HCT116 (cell line): ENCODE data around the gene ESR1. TPM values are rescaled to one million over a fixed set of nuclear protein-coding genes. Genes with fewer than 3 reads are reported as not detected.

Source experiments
- ATAC-seq: fragments of 200-7000 bp; cut with Tn5 transposase; 2 replicates; pipeline ENCODE4 v1.9.1; 2020; ENCODE audit warnings: mild to moderate bottlenecking, moderate library complexity
- BruUV-seq: library from RNA; stranded (reverse); fragments of 400-500 nt; replicated peaks from 2 replicates; lab custom pipeline; 2021; lab: Mats Ljungman, UMichigan
- CTCF ChIA-PET: fragments of 300-600 bp; sonication (Branson Sonifier 250); formaldehyde crosslinking; loops from one replicate; lab custom pipeline; 2021; ENCODE audit warnings: antibody characterized with exemption; lab: Charles Lee
- POLR2A ChIA-PET: fragments of 300-600, 350-600 bp; sonication (Branson Sonifier 250); formaldehyde crosslinking; loops from one replicate; lab custom pipeline; 2021; ENCODE audit warnings: antibody characterized with exemption; lab: Charles Lee
- RAD21 ChIA-PET, 2 experiments: fragments of 300-600 bp; sonication (Branson Sonifier 250); formaldehyde crosslinking; loops; one replicate each; lab custom pipeline; 2023; ENCODE audit warnings: low total read pairs in 2 of 2; ENCODE audit not compliant: uncharacterized antibody in 2 of 2, unreplicated experiment in 2 of 2, low non-redundant PET in 1 of 2; lab: Charles Lee
- DNase-seq: peaks from one replicate; pipeline ENCODE4 v3.0.0-alpha.2; 2010; ENCODE audit warnings: low read depth, low spot score
- H2AFZ ChIP-seq: fragments of 200-600 bp; shearing (Covaris generic), sonication (generic); 2 replicates; pipeline ENCODE4 v1.6.1; 2017; ENCODE audit warnings: low read depth, mixed run types, mixed read lengths, antibody characterized with exemption, low read length; ENCODE audit not compliant: poor library complexity, severe bottlenecking
- H3K27ac ChIP-seq: 2 replicates; pipeline ENCODE4 v1.5.1; 2012; ENCODE audit warnings: low read depth, low read length
- H3K27me3 ChIP-seq: fragments of 200-600 bp; sonication (generic); 2 replicates; pipeline ENCODE4 v1.6.1; 2016; ENCODE audit warnings: mixed run types, low read length, mixed read lengths; ENCODE audit not compliant: insufficient read depth
- H3K36me3 ChIP-seq, 2 experiments: fragments of 200-500 bp in 1 of 2; fragments of 200-600 bp in 1 of 2; sonication (Bioruptor generic) in 1 of 2; sonication (generic) in 1 of 2; 2 replicates each; pipeline versions ENCODE4 v1.5.1 to v1.6.1; 2014 to 2016; ENCODE audit warnings: low read length in 2 of 2, inconsistent platforms in 1 of 2, mixed read lengths in 1 of 2, mixed run types in 1 of 2; ENCODE audit not compliant: insufficient read depth in 2 of 2, control insufficient read depth in 1 of 2
- H3K4me1 ChIP-seq, 2 experiments: fragments of 200-600 bp in 1 of 2; sonication (generic) in 1 of 2; 2 replicates each; pipeline versions ENCODE4 v1.5.1 to v1.6.1; 2012 to 2017; ENCODE audit warnings: low read length in 2 of 2, inconsistent platforms in 1 of 2, mild to moderate bottlenecking in 1 of 2, mixed read lengths in 1 of 2, mixed run types in 1 of 2, moderate library complexity in 1 of 2; ENCODE audit not compliant: insufficient read depth in 2 of 2, control insufficient read depth in 1 of 2
- H3K4me2 ChIP-seq: fragments of 200-600 bp; sonication (generic); 2 replicates; pipeline ENCODE4 v1.6.1; 2017; ENCODE audit warnings: mixed run types, low read length, mixed read lengths
- H3K4me3 ChIP-seq, 2 experiments: fragments of 200-600 bp in 1 of 2; sonication (generic) in 1 of 2; replicated peaks in 1 of 2; 2 replicates each; pipeline ENCODE4 v1.5.1; 2011 to 2016; ENCODE audit warnings: low read length in 2 of 2, control low read depth in 1 of 2, low read depth in 1 of 2, mild to moderate bottlenecking in 1 of 2, mixed read lengths in 1 of 2, mixed run types in 1 of 2
- H3K79me2 ChIP-seq: fragments of 200-600 bp; sonication (generic); 2 replicates; pipeline ENCODE4 v1.6.1; 2017; ENCODE audit warnings: mild to moderate bottlenecking, mixed run types, low read length, moderate library complexity, mixed read lengths; ENCODE audit not compliant: insufficient read depth
- H3K9ac ChIP-seq: fragments of 200-600 bp; sonication (generic); 2 replicates; pipeline ENCODE4 v1.6.1; 2016; ENCODE audit warnings: low read length, mixed read lengths
- H3K9me2 ChIP-seq: fragments of 200-600 bp; sonication (generic), shearing (Covaris generic); 2 replicates; pipeline ENCODE4 v1.6.1; 2017; ENCODE audit warnings: mixed run types, mild to moderate bottlenecking, moderate library complexity; ENCODE audit not compliant: insufficient read depth
- H3K9me3 ChIP-seq, 2 experiments: fragments of 200-500 bp in 1 of 2; fragments of 200-600 bp in 1 of 2; sonication (Bioruptor generic) in 1 of 2; sonication (generic) in 1 of 2; 2 replicates each; pipeline ENCODE4 v1.6.1; 2014 to 2017; ENCODE audit warnings: low read length in 2 of 2, mixed read lengths in 2 of 2, inconsistent platforms in 1 of 2, low read depth in 1 of 2, mild to moderate bottlenecking in 1 of 2, mixed run types in 1 of 2, moderate library complexity in 1 of 2; ENCODE audit not compliant: control insufficient read depth in 1 of 2, insufficient read depth in 1 of 2
- H4K20me1 ChIP-seq: fragments of 200-600 bp; sonication (generic), shearing (Covaris generic); 2 replicates; pipeline ENCODE4 v1.6.1; 2017; ENCODE audit warnings: mixed run types, mild to moderate bottlenecking, moderate library complexity; ENCODE audit not compliant: insufficient read depth
- CBX3 ChIP-seq: IDR thresholded peaks from 2 replicates; pipeline ENCODE4 v1.6.1; 2012; ENCODE audit warnings: low read depth
- CEBPB ChIP-seq: IDR thresholded peaks from 2 replicates; pipeline ENCODE4 v1.6.1; 2012; ENCODE audit warnings: low read depth
- ELF1 ChIP-seq: IDR thresholded peaks from 2 replicates; pipeline ENCODE4 v1.6.1; 2012; ENCODE audit warnings: low read depth, borderline replicate concordance
- EZH2 ChIP-seq: fragments of 200-600 bp; sonication (generic); IDR thresholded peaks from 2 replicates; pipeline ENCODE4 v1.6.1; 2017; ENCODE audit warnings: antibody characterized with exemption, mixed run types
- EZH2phosphoT487 ChIP-seq: fragments of 200-600 bp; IDR thresholded peaks from 2 replicates; pipeline ENCODE4 v1.6.1; 2018; ENCODE audit warnings: antibody characterized with exemption, borderline replicate concordance
- FOSL1 ChIP-seq: IDR thresholded peaks from 2 replicates; pipeline ENCODE4 v1.6.1; 2012; ENCODE audit warnings: low read depth
- POLR2A ChIP-seq: IDR thresholded peaks from 2 replicates; pipeline ENCODE4 v1.7.0; 2011; ENCODE audit warnings: borderline replicate concordance; ENCODE audit not compliant: insufficient read depth, insufficient read length; ENCODE audit errors: extremely low read depth
- POLR2AphosphoS5 ChIP-seq: IDR thresholded peaks from 2 replicates; pipeline ENCODE4 v1.6.1; 2011; ENCODE audit warnings: mild to moderate bottlenecking, low read depth, low read length, moderate library complexity
- RAD21 ChIP-seq: IDR thresholded peaks from 2 replicates; pipeline ENCODE4 v1.6.1; 2012; ENCODE audit warnings: low read depth, mild to moderate bottlenecking
- REST ChIP-seq: IDR thresholded peaks from 2 replicates; pipeline ENCODE4 v1.6.1; 2012; ENCODE audit warnings: low read depth
- SIN3A ChIP-seq: IDR thresholded peaks from 2 replicates; pipeline ENCODE4 v1.6.1; 2012; ENCODE audit warnings: low read depth
- SP1 ChIP-seq: IDR thresholded peaks from 2 replicates; pipeline ENCODE4 v1.6.1; 2012; ENCODE audit warnings: low read depth
- SRF ChIP-seq: IDR thresholded peaks from 2 replicates; pipeline ENCODE4 v1.6.1; 2012; ENCODE audit warnings: low read depth
- TCF7L2 ChIP-seq: IDR thresholded peaks from 2 replicates; pipeline ENCODE4 v1.7.0; 2011; ENCODE audit warnings: borderline replicate concordance, inconsistent platforms; ENCODE audit not compliant: insufficient read depth, insufficient read length; ENCODE audit errors: extremely low read depth
- ZFX ChIP-seq: fragments of 450-650 bp; IDR thresholded peaks from 2 replicates; pipeline ENCODE4 v1.6.1; 2017
- ZNF274 ChIP-seq: fragments of 200-500 bp; sonication (Bioruptor generic); IDR thresholded peaks from 2 replicates; pipeline ENCODE4 v1.6.1; 2014; ENCODE audit warnings: mild to moderate bottlenecking, low read depth, low read length, inconsistent platforms
- intact Hi-C: fragments of 100-400 bp; cut with micrococcal nuclease; formaldehyde crosslinking; loops from 2 replicates; pipeline ENCODE4 v1.10.0; 2022
- total RNA-seq: library from RNA; stranded (reverse); gene quantifications from one replicate; pipeline ENCODE4 v1.2.1, GENCODE V29; 2021; ENCODE audit not compliant: unreplicated experiment

ESR1 gene
- total RNA-seq, 1 experiment from 2014 or later = 0.17 TPM

- DNase-seq = no peak
- ChIA-PET CTCF (interaction anchor here (1.0 kb wide), 1 partner anchor 322 kb away, joined by 3 read pairs; no protein-coding TSS in a partner anchor), RAD21 (no interaction called here), POLR2A (no interaction called here)
- H3K4me2 ChIP-seq = 0 out of 2 replicates have a peak overlapping the region, but pooled peaks have one; percentile 4
- H3K9ac ChIP-seq = no peak overlapping the region
- no peaks in the 10 kb centered on the region for H4K20me1 ChIP-seq
- H3K27ac ChIP-seq = no peak overlapping the region
- H3K36me3 ChIP-seq = no peaks in the 10 kb centered on the region
- peaks cover 0 to 32% of the 10 kb centered on the region in 2 experiments; a peak in 2 of 4 replicates for H3K4me1 ChIP-seq
- H3K27me3 ChIP-seq = no peaks in the 10 kb centered on the region
- no peaks in the 10 kb centered on the region for H3K9me3 ChIP-seq
- H3K79me2 ChIP-seq = no peaks in the 10 kb centered on the region
- H3K4me3 ChIP-seq = no peak overlapping the region
- TF ChIP-seq SP1 (0 out of 2 replicates have a peak, but pooled peaks have one; percentile 9), CEBPB (no peak)
- BruUV-seq = no TSS peak
- no peaks in the 10 kb centered on the region; the same call in 1 of the 2 replicates for H3K9me2 ChIP-seq
- ATAC-seq = no peak
- intact Hi-C loops = no loop called here
- peak overlapping the region; percentile 30 for H2AFZ ChIP-seq
Observed at GRCh38 chr6:152087096-152087495, 279.6 kb downstream of the ESR1 start.

- Histone ChIP-seq H3K4me3 (no peak overlapping the region), H2AFZ (peak overlapping the region; percentile 30), H3K4me2 (0 out of 2 replicates have a peak overlapping the region, but pooled peaks have one; percentile 4), H3K79me2 (no peaks in the 10 kb centered on the region), H3K27me3 (no peaks in the 10 kb centered on the region), H3K9me3 (no peaks in the 10 kb centered on the region), H3K9me2 (no peaks in the 10 kb centered on the region; the same call in 1 of the 2 replicates), H4K20me1 (no peaks in the 10 kb centered on the region), H3K9ac (no peak overlapping the region), H3K36me3 (no peaks in the 10 kb centered on the region), H3K4me1 (peaks cover 0 to 32% of the 10 kb centered on the region in 2 experiments; a peak in 2 of 4 replicates), H3K27ac (no peak overlapping the region)
- RAD21 ChIA-PET = no interaction called here
- DNase-seq (no peak), ATAC-seq (no peak)
- intact Hi-C loops = no loop called here
- TF ChIP-seq SRF (no peak), RAD21 (no peak), ELF1 (no peak), FOSL1 (no peak), TCF7L2 (no peak), CEBPB (no peak), ZFX (no peak), CBX3 (no peak), EZH2 (no peak), SIN3A (no peak), ZNF274 (no peak), POLR2A (no peak), POLR2AphosphoS5 (no peak), REST (no peak), EZH2phosphoT487 (no peak)
- CTCF ChIA-PET = interaction anchor here (1.0 kb wide), 1 partner anchor 323 kb away, joined by 3 read pairs; no protein-coding TSS in a partner anchor
- BruUV-seq = no TSS peak
- POLR2A ChIA-PET = no interaction called here
Observed at GRCh38 chr6:152087701-152088100, 280.2 kb downstream of the ESR1 start.
